ENCODE measurements around the gene S100A8.
"Not testable (repeated sequence)": the region's sequence is repeated elsewhere in the genome, so short reads cannot be mapped to it uniquely, and the experiment has no call there.

The S100A8 gene

DNA sequence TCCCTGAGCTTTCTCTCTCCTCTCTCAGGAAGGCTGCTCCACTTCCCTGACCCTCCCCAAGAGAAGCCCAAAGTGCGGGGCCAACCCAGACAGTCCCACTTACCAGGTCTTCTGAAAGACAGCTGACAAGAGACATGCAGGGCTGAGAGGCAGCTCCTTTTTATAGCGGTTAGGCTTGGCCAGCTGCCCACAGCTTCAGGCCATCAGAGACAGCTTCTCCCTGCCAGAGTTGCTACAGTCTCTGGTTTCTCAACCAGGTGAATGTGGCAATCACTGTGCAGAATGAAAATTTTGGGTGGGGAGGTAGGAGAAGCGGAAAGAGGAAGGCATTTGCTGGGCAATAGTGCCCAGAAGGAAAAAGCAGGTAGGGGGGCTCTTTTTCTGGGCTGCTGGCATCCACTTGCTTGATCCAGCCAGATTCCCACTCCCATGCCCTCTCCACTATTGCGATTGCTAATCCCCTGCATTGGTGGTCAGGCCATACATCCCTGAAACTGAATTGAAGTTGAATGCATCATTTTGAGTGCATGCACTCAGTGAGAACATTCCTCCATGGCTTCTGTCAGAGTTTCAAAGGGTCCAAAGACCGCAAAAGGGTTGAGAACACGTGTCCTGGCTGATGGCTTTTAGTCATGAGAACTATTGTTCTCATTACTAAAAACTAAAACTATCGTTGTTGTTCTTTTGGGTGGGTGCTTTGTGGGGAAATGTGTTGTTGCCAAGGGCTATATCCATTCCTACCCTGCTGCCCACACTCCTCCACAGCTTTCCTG lies at the start of gene S100A8:
Gene S100A8 (minus strand): TSS at position 136 of the 773 bp plus-strand sequence. CDS start 538 bp downstream, outside the sequence.
- no peak for DNase-seq (ENCODE audit: low read depth)

DNA sequence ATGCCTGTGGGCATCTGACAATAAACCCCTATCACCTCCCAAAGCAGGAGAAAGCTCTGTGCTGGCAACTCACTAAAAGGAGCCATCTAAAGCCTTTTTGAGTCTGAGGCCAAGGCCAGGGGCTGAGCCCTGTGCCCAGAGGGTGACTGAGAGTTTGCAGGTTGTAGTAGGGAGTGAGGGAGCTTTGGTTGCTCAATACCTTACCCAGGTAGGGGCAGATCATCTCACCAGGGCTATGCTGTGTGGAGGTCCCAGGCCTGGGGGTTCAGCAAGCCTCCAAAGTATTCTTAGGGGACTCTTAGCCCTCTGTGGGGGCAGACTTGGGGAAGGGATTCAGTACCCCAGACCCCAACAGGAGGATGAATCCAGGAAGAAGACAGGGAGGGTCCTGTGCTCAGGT lies 48.4 kb upstream of the S100A8 start:
- no peak for DNase-seq (ENCODE audit: low read depth)

GRCh38 chr1:153438599-153438998 lies 47.7 kb upstream of the S100A8 start:
- no peak for DNase-seq (ENCODE audit: low read depth)

DNA sequence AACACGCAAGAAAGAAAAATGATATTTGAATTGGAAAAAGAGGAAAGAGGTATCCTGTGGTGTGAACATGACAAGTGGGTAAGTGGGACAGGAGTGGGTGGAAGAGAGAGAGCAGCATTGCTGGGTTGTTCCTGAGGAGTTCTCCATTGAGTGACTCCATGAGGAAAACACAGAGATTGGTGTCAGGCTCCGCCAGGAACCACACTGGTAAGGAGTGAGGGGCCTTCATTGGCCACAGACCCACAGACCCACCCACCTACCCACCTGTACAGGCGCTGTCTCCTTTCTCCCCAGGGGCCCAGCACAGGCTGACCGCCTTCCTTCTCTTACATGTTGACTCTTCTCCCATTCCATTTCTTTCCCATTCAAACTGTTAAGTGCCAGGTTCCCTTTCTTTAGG lies 46.4 kb upstream of the S100A8 start:
- no peak for DNase-seq (ENCODE audit: low read depth)

DNA sequence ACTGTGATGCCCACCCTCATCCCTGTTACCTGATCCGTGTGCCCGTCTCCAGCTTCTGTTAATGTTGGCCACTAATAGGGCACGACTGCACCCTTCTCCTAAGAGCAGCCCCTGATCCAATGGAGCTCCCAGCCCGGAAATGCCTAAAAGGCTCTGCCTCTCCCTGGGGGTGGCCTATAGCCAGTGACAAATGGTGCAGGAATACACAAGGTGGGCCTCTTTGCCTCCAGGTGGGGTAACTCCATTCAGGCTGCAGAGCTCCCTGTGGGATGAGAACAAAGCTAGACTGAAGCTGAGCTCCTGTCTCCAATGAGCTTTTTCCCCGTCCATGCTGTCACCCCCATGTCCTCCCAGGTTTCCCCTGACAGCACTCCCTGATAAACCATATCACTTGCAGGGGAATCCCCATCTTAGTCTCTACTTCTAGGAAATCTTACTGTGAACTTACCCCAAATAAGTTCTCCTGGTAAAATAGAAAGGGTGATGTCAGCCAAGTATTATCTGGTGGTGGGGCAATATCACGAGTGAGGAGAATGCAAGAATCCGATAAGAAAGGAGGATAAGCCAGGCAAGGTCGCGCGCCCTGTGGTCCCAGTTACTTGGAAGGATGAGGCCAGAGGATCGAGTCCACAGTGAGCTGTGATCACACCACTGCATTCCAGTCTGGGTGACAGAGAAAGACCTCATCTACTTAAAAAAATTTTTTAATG lies 44.0 kb upstream of the S100A8 start:
- no peak for DNase-seq (ENCODE audit: low read depth)

- DNase-seq (ENCODE audit: low read depth) = no peak
Measured at GRCh38 chr1:153432874-153433681, 42.2 kb upstream of the S100A8 start.

DNA sequence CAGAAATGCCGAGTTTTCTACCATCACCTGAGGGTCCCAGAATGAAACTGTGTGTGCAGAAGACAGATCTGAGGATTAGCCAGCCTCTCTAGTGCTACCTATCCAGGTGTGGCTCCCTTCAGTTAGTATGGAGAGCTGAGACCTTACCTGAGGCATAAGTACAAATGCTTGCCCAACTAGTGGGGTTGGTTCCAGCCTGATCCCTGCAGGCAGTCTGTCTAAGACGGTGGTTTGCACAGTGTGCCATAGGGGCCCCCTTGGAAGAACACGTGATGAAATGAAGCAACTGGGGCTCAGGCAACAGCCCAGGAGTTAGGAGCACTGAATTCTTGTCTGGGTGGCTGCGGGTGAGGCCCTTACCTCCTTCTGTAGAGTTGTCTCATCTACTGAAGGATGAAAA lies 41.1 kb upstream of the S100A8 start:
- no peak for DNase-seq (ENCODE audit: low read depth)

- DNase-seq (ENCODE audit: low read depth) = no peak
Measured at GRCh38 chr1:153431427-153431826, 40.6 kb upstream of the S100A8 start.

DNA sequence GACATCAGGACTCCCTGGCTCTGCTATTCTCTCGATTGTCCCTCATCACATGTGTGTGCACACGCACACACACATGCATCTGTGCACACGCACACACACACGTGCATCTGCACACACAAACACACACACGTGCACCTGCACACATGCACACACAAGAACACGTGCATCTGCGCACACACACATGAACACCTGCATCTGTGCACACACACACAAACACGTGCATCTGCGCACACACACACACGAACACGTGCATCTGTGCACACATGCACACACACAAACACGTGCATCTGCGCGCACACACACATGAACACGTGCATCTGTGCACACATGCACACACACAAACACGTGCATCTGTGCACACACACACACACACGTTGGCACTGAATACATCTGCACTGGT lies 40.1 kb upstream of the S100A8 start:
- no peak for DNase-seq (ENCODE audit: low read depth)

- no peak for DNase-seq (ENCODE audit: low read depth)
Measured at GRCh38 chr1:153430561-153430960, 39.7 kb upstream of the S100A8 start.

GRCh38 chr1:153430166-153430553 lies 39.3 kb upstream of the S100A8 start:
- no peak for DNase-seq (ENCODE audit: low read depth)

DNA sequence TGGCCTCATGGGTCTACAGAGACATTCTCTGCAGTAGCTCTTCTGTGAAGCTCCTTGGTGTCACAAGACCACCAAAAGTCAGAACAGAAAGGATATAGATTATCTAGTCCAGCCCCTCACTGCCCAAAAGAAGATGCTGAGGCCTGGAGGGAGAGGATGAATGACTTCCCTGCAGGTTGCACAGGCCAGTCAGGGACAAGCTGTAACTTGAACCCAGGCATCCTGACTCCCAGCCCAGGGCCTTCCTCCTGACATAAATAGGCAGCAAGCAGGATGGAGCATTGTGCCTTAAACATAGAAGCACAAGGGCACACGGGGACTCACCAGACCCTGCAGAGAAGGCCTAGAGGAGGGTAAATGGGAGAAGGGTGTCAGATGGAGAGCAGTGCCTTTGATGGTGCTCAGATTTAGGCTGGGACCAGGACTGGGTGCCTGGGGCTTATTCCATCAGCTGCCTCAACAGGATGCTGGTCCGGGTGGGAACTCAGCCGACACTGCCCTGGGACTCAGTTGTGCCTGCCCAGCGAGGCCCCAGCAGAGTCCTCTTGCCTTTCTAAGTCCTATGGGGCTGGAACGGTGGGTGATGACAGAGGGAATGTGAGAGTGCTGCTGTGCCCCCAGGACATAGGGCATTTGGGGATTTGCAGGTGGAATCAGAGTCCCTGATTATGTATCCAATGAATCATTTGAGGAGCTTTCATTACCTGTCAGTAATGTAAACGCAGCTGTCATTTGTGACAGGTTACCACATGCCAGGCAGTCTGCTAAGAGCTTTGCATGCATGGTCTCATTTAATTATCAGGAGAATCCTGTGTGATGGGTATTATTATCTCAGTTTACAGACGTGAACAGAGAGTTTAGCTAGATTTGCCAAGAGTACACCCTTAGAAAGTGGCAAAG lies 38.6 kb upstream of the S100A8 start:
- no peak for DNase-seq (ENCODE audit: low read depth)

DNA sequence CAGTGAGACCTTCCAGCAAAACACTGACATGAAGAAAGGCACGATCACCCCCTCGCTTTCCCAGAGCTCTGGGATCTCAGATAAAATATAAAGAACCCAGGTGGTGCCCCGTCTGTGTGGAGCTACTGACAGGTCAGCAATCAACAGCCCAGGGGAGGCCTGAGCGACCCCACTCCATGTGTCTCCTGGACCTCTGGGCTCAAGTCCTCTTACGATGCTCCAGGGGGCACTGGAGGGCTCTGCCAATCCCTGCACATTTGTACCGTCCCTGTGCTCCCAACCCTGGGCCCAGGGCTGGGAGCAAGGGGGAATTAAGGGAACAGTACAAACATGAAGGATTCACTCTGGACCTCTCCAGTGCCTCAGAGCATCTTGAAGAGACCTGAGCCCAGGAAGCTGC lies 37.9 kb upstream of the S100A8 start:
- no peak for DNase-seq (ENCODE audit: low read depth)

- no peak for DNase-seq (ENCODE audit: low read depth)
Measured at GRCh38 chr1:153428073-153428638, 37.3 kb upstream of the S100A8 start.

DNA sequence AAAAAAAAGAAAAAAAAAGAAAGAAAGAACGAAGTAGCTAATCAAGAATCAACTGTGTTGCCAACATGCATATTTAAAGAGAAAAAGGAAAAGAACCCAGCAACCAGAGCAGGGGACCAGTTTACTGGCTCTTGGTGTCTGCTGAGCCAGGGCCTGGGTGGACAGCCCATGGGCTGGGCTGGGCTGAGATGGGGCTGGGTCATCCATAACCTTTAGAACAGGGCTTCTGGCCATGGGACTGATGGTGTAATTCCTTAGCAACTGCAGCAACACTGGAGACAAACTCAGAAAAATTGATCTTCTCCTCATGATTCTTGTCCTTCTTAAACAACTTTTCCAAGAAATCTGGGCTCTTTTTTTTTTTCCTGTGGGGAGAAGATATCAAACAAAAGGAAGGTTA lies 35.9 kb upstream of the S100A8 start:
- no peak for DNase-seq (ENCODE audit: low read depth)

- DNase-seq (ENCODE audit: low read depth) = peak; percentile 55
Measured at GRCh38 chr1:153422450-153423068, 31.7 kb upstream of the S100A8 start.

GRCh38 chr1:153420306-153420705 lies 29.4 kb upstream of the S100A8 start:
- no peak for DNase-seq (ENCODE audit: low read depth)

DNA sequence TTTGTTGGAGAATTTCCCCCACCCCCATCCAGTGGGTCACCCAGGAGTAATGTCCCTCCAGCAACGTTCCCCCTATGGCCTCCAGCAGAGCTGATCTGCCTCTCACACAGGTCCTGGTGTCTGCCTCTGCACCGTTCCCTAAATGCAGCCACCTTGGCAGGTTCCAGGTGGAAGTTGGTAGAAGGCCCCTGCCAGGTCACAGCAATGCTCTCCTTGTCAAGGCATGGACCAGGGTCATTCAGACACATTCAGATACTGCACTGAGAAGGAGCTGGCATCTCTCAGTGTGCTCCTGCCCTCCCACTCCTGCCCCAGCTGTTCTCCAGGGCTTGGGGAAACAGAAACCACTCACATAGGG lies 28.5 kb upstream of the S100A8 start:
- not testable (repeated sequence) for DNase-seq (ENCODE audit: low read depth)

DNA sequence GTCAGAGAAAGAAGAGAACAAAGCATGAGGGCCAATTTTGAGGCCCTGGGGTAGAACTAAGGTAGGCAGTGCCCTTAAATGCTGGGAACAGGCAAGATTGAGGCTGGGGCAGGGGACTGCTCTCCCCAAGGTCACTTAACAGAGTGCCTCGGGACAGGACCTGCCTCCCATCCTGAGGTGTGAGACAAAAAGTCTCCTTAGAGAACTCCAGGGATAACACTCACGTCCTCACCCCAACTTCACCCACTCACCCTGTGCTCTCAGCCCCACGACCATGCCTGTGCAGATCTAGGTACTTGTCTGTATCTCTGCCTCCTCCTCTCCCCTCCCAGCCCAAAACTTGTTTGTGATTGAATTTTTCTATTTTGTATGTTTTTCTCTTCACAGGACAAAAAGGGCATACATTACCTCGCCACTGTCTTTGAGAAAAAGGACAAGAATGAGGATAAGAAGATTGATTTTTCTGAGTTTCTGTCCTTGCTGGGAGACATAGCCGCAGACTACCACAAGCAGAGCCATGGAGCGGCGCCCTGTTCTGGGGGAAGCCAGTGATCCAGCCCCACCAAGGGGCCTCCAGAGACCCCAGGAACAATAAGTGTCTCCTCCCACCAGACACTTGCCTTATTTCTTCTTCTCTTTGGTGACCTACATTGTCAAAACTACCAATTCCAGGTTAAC lies 28.0 kb upstream of the S100A8 start:
- DNase-seq (ENCODE audit: low read depth) = not testable (repeated sequence)

DNA sequence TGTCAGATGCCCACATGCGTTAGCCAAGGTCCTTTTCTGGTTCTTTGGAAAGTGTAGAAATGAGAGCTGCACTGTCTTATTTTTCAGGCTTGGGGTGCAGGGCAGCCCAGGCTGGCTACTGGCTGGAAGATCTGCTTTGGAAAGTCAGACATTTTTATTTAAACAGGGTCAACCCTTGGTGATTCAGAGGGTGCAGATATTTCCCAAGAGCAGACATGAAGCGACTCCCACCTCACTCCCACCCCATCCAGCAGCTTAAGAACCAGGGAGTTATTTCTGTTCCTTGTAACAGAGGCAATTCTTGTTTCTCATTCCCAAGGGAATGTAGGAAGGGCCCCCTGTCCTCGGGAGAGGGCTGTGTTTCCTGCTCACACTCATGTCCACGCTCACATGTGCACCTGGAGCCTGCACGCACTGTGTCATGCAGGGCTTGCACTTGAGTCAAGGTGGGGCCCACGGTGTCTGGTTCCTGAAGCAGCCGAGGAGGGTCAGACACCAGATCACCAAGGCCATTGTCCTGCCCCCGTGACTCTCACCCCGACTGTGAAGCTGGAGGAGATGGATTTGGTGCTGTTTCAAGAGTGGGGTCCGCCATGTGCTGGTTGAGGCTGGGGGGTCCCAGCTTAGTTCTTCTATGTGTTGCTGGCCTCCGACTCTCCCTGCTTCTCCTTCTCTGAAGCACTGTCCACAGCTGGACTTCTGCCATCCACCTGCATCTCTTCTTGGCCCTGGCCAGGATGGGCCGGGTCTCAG lies 26.4 kb upstream of the S100A8 start:
- no peak for DNase-seq (ENCODE audit: low read depth)
